GM19468 (cell line): ENCODE measurements around the gene RMRP.

Experiments used
- ATAC-seq: cut with Tn5 transposase; IDR thresholded peaks from one replicate; pipeline ENCODE4 v1.9.1; 2021; ENCODE audit warnings: mild to moderate bottlenecking, moderate library complexity, moderate number of reproducible peaks; ENCODE audit not compliant: unreplicated experiment; ENCODE audit errors: extremely low read depth

The RMRP gene

DNA sequence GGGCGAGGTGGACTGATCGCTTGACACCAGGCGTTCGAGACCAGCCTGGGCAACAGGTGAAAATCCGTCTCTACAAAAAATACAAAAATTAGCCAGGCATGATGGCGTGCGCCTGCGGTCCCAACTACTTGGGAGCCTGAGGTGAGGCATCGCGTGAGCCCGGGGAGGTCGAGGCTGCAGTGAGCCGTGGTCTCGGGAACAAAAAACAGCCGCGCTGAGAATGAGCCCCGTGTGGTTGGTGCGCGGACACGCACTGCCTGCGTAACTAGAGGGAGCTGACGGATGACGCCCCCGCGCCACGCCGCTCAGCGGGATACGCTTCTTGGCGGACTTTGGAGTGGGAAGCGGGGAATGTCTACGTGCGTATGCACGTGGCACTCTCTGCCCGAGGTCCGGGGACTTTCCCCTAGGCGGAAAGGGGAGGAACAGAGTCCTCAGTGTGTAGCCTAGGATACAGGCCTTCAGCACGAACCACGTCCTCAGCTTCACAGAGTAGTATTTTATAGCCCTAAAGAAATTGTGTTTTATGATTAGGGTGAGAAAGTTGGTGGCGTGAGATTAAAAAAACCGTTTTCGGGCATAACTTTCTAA lies at the start of gene RMRP:
Gene RMRP (minus strand): TSS at position 474 of the 591 bp plus-strand sequence.
- ATAC-seq, result peak; percentile 71

DNA sequence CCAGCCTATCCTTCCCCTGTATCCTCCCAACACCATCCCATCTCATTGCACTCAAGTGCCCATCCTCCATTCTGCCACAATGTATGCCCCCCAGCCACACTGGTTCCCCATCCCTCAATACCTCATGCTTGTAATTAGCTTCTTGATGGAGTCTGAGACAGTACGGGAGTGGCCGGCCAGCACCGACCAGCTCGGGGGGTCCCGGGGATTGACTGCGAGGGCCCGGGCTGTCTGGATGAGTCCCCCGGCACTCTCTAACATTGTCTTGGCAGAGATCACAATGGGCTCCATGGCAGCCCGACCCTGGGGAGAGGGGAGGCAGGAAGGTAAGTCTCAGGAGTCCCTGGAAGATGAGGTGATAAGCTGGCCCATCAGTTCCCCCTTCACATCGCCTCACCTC lies 49.1 kb upstream of the RMRP start:
- ATAC-seq, result no peak

DNA sequence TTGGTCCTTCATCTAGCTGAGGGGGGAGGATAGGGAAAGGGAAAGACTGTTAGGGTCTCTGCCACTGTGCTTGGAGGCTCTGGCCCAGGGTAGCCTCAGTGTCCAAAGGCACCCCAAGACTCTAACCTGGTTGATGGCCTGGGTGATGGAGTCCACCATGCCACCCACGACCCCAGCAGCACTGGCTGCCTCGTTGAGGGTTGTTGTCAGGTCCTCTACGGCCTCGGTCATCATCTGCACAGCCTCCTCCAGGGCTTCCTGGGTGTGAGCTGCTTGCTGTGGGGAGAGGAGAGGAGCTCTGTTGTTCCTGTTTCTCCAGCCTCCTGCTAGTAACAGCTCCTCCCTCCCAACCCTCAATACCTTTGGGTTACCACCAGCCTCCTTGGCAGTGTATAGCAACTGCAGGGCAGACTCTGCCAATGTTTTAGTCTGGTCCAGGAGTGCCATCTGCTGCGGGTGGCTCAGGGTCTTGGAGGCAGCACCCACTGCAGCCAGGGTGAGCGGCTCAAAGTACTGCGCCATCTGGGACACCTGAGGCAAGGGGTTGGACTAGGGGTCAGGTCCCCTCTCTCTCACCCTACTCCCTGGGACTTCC lies 48.1 kb upstream of the RMRP start:
- ATAC-seq, result no peak

DNA sequence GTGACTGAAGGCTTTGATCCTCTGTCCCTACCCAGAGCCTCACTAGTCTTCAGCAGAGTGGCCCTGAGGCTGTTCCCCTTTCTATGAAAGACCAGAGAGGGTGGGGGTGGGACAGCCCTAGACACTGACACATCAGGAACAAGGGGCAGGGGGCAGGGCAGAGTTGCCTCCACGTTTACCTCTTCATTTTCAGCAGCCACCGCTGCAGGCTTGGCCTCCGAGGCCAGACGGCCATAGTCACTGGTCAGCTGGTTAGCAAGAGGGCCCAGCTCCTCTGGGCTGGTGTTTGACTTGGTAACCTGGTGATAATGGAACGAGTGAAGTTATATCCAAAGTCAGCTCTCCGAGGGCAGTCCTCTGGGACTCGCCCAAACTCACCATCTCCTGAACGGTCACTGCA lies 47.6 kb upstream of the RMRP start:
- no peak for ATAC-seq

DNA sequence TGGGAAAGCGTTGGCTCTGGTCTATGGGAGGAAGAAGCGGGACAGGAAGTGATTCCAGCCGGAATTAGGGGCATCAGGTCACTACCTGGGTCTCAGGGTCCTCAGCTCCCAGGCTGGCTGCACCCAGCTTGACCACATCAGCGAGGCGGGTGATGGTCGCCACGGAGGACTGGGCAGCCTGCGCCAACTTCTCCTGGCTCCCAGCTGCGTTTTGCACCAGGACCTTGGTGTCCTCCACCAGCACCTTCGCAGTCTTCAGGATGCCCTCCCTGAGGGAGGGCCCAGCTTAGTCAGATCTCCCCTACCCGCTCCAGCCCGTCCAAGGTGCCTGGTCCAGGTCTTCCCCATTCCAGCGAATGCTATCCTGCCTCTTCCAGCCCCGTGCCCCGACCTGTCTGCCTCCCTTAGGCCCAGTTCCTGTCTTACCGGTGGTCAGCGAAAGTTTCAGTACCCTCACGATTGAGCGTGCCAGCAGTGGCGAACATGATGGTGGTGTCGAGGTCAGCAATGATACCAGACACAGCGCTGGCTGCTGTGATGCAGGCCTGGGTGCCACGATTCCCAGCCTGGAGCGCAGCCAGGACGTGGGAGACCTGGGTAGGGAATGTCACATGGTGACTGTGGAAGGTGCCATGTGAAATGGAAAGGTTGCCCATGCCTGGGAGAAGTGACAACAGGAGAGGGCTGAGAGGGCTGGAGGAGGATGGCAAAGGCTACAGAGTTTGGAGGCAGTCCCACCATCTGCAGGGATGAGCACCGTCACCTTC lies 46.3 kb upstream of the RMRP start:
- no peak for ATAC-seq

DNA sequence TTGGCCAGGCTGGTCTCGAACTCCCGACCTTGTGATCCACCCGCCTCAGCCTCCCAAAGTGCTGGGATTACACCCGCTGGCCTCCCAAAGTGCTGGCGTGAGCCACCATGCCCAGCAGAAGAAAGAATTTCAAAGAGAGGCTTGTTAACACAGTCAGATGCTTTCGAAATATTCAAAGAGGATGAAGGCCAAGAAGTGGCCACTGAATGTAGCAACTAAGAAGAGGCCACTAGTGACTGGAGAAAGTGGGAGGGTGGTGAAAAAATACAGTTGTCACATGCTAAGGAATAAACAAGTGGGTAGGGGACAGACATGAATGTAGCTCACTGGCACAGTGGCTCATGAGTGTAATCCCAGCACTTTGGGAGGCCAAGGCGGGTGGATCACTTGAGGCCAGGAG lies 44.9 kb upstream of the RMRP start:
- no peak for ATAC-seq

DNA sequence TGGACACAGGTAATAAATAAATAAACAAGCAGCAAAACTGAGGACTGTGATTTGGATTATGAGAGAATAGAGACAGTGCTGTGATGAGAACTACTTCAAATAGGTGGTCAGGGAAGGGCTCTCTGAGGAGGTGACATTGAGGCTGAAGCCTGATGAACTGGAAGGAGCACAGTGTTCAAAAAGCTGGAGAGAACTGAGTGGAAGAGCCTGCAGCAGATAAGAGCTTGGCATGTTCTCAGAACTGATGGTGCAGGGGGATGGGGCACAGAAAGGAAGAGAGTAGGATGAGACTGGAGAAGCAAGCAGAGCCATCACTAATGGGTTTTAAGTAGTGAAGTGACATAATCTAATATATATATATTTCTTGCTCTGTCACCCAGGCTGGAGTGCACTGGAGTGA lies 43.1 kb upstream of the RMRP start:
- ATAC-seq, result no peak

DNA sequence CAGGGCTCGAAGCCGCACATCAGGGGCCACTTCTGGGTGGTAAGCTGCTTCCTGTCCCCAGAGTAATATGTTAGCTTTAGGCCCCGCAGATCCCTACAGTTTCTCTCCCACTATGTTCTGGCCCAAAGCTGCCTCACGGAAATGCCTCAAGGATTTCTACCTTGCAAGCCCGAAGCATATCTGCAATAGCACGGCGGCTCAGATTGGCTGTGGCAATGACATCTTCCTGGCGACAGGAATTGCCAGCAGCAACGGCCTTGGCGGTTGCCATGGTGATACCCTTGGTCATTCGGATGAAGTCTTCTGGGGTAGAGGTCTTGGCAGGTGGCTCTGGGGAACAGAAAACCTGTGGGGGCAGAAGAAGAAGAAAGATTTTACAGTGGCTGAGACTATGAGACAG lies 42.2 kb upstream of the RMRP start:
- ATAC-seq, result no peak

DNA sequence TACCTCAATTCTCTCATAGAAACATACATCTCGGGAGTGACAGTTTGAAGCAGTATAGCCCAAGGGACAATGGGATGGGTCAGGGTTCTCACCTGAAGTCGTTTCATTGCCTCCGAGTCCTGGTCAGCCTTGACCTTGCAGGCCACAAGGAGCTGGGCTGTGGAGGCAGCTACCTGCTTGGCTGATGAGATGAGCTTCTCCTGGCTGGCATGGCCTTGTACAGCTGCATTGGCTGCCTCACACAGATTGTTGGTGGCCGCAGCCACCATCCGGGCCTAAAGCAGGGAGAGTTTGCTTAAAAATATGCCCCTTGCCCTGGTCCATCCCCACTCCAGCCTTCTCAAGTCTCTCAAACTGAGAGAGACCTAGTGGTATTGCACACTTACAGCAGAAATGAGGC lies 40.4 kb upstream of the RMRP start:
- ATAC-seq, result no peak

DNA sequence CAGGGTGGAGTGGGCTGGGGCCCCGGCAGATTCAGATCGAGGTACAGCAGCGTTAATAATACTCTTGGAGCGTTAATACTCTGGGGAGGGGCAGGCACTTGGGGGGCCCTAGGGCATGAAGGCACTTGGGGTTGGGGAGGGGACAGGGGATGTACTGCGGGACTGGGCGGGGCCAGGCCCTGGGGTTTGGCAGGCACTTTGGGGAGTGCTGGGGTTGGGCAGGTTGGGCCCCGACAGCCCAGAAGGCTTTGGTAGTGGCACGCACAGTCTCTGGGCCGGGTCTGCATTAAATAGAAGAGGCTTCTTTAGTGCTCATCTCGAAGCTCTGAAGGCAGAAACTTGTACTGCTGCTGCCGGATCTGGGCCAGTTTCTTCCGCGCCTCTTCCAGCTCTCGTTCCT lies 39.7 kb upstream of the RMRP start:
- no peak for ATAC-seq

DNA sequence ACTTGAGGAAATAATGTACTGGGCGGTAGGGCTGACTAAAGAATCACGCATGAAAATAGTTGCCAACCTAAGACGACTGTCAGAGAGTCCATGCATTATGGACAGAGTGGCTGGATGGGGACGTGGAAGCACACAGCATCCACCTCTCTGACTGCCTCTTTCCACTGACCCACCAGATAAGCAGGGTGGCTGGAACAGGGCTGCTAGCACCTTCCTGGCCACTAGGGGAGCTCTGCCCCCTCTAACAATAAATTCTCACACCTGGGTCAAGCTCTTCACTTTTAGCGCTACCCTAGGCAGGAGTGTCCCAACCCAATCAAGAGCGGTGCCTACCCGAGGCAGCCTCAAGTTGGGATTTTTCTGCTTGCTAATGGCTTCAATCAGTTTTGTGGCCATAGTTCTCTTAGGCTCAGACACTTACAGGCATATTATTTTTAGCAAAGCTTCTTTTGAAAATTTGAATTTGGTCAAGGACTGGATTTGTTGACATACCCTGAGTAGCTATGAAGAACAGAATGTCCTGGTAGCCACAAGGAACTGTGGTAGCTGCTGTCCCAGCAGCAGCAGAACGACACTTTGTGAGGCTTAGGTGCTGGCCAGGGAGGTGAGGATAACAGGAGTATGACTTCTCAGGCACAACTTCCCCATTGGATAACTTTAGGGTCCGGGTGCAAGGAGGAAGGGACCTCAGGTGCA lies 38.8 kb upstream of the RMRP start:
- no peak for ATAC-seq

DNA sequence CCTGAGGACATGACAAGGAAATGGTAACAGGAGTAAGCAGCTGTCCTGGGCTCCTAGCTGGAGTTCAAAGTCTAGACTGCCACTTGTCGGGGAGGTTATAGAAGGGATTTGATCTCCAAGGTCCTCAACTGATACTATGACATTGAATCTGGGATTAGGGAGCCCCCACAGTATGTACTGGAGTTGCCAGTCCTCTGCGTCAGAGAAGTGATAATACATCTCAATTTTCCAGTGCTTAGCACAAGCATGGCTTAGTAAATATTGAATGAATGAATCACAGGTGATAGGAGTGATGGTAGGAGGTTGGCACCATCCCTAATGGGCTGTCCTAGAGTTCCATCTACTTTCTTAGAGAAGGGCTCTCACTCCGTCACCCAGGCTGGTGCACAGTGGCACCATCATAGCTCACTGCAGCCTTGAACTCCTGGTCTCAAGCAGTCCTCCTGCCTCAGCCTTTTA lies 38.2 kb upstream of the RMRP start:
- ATAC-seq, result no peak

DNA sequence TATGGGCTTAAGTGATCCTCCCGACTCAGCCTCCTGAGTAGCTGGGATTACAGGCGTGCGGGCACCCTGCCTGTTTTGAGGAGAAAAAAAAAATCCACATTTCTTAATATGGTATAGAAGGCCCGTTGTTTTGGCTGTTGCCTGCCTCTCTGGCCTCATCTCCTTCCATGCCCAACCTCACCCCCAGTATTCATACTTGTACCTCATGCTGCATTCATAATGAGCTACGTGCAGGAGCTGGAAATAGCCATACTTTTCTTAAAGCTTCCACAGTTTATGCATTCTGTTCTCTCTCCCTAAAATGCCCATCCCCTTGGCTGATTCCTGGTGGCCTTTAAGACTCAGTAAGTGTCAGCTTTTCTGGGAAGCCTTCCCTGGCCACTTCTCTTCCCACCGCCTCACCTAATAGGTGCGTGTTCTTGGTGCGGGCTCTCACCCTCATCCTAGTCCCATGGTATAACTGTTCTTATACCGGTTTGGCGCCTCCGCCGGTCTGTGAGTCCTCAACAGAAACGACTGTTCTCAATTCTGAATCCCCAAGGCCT lies 34.0 kb upstream of the RMRP start:
- no peak for ATAC-seq

DNA sequence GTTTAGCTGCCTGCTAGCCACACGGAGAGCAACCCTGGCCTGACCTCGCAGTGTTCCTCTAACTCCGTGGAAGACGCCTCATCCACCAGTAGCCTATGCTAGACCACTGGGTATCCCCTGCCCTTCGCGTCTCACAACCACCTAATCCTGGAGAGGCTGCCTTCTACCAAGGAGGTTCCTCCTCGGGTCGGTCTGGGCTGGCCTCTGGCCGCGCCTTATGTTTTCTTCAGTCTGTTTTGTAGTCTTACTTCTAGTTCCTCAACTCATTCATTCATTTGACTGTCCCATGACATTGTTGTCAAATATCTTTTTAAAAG lies 33.5 kb upstream of the RMRP start:
- ATAC-seq, result no peak

DNA sequence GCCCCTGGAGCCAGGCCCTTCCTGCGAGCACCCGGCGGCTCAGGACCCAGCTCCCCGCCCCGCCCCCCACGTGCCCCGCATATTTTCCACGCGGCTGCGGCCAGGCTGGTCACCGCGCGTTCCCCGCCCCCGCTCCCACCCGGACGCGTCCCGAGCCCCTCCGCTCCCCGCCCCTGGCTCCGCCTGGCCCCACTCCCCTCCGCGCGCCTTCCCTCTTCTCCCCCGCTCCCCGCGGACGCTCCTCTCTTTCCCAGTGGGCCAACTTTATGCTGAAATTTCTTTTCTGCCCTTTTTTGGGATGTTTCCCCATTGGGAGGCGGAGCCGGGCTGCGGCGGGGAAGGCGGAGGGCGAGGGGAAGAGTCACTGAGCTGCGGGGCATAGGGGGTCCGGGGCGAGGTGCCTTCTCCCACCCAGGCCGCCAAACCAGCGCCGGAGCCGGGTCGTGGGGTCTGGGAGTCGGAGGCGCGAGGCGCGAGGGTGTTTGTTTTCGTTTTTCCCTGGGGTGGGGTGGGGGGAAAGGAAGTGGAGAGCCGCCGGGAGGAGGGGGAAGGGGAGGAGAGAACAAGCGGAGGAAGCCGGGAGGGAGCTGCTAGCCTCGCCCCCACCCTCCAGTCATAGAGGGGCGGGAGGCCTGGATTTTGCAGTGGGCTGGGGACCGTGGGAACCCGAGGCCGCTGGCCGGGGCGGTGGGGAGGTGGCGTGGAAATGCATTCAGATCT lies 33.0 kb upstream of the RMRP start:
- no peak for ATAC-seq

DNA sequence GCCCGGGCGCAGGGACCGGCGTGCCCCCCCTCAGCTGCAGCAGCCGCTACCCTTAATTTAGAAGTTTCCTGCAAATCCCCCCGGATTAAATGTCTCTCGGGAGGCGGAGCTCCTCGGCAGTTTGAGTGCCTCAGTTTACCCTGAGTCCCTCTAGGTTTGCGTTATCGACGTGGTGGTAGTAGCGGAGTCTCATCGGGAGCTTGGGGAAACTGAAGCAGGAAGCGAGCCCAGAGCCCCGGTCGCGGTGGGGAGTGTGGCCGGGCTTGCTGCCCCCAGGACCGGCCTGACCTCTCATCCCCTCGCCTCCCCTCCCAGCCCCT lies 32.4 kb upstream of the RMRP start:
- no peak for ATAC-seq

DNA sequence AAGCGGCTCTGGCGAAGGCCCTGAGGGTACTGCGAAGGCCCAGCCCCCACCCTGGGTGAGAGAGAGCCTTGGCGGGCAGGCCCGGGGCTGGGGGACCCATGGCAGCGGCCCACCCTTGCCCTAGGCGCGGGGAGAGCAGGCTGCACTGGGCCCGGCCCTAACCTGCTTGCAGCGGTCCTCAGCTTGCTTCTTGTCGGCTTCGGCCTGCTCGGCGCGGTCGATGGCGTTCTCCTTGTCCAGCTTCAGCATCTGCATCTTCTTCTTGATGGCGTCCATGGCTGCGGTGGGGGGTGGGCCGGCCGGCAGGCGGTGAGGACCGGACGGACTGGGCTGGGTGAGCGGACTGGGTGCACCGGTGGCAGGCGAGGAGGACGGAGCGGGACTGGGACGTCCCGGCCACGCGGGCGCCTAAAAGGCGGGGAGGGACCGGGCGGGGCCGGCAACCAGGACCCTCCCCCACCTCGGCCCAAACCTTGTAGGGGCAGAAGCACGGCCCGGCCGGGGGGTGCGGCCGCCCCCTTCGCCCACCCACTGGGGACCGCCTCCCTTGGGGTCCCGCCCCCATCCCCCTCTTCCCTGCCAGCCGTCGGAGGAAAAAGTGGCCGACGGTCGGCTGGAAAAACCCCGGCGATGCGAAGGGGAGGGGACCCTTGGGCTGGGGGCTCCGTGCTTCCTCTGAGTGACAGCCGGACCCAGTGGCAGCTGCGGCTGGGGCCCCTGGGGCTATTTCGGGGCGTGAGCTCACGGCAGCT lies 31.9 kb upstream of the RMRP start, which contains the start of gene TPM2:
Gene TPM2 (minus strand): TSS at position 384 of the 752 bp plus-strand sequence. CDS start 108 bp downstream, at position 276.
- ATAC-seq, result no peak

DNA sequence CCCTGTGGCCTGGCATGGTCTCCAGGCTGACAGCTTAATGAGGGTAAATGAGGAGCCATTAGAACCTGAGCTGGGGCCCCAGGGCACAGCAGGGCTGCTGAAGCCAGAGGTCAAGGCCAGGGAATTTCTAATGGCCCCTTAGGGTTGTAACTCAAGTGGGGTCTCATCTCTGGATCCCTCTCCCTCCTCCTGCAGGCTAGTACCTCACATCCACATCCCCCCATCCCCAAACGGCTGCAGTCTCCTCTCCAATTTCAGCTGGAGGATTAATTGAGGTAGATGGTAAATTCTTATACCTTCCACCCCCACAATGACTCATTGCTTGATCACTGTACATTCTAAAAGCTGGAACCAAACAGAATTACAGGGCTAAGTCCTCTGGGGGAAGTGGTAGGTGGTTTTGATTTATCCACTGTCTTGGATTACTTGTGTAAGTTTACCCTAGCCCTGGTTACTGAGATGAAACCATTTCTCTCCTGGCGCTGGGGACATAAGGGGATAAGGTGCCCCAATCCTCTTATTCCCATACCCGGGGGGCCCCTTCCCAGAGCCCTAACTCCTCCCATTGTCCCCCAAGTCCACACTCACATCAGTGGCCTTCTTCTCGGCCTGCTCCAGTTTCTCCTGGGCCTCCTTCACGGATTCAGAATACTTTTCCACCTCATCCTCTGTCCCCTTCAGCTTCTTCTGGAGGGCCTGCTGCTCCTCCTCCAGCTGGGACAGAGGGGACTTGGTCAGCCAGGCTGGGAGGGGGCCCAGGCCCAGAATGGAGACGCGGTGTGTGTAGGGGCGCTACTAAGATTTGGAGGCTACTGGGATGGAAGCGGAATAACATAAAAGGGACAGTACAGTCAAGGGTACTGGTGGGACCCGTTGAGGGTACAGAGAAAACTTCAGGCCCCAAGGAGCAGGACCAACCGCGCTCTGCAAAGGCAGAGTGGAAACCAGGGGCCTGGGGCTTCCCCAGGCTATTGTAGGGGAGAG lies 31.0 kb upstream of the RMRP start:
- no peak for ATAC-seq
